Activated CD4-positive, alpha-beta T cell treated with anti-CD3 and anti-CD28 coated beads, Interleukin-2, amount 50 U/mL, for 1 hour (primary cell): ENCODE measurements around the gene RPL37A.
"Not testable (repeated sequence)": the region's sequence is repeated elsewhere in the genome, so short reads cannot be mapped to it uniquely, and the experiment has no call there.

Source experiments
- DNase-seq: peaks from one replicate; pipeline ENCODE4 v3.0.0-alpha.2; 2020

RPL37A gene

GRCh38 chr2:216518566-216519119 lies 20.0 kb downstream of the RPL37A start:
- not testable (repeated sequence) for DNase-seq

DNA sequence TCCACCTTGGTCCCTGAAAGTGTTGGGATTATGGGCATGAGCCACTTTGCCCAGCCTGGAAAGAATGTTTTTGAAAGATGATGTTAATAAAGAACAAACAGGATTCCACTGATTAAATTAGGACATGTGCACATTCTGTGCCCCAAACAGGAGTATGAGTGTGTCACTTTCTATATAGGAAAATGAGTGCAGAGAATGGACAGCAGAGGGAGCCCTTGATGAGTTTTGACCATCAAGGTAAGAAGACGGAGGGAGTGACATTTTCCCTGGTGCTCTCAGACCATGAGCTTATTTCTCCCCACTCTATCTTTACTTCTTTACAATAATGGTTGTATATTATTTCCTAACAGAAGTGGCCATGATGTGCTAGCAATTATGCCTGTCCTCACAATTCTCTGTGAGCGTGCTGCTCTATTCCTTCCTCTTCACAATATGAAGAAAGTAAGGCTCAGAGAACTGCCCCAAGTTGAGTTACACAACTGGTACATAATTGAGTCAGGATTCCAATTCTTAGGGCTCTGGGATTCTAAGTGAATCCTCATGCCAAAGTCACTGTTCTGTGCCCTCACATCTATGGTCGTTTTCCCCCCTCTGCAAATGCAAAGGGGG lies 20.6 kb downstream of the RPL37A start:
- DNase-seq = peak; percentile 18

DNA sequence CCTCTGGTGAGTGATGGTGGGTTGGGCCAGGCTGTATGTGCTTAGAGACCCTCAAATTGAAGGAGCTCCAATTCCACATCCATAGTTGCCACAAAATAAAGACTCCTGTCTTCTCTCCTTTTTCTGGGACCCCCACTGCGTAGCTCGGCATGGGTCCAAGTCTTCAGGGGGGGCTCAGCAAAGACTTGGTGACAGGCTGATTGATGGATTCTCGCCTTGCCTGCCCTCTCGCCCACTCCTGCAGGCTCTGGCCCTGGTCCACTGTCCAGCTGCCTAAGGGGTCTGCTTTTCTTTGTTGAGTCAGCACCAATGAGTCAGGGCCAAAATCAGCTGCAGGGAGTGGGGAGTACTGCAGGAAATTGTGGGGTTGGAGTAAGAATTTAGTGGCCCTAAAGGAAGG lies 21.5 kb downstream of the RPL37A start:
- no peak for DNase-seq

DNA sequence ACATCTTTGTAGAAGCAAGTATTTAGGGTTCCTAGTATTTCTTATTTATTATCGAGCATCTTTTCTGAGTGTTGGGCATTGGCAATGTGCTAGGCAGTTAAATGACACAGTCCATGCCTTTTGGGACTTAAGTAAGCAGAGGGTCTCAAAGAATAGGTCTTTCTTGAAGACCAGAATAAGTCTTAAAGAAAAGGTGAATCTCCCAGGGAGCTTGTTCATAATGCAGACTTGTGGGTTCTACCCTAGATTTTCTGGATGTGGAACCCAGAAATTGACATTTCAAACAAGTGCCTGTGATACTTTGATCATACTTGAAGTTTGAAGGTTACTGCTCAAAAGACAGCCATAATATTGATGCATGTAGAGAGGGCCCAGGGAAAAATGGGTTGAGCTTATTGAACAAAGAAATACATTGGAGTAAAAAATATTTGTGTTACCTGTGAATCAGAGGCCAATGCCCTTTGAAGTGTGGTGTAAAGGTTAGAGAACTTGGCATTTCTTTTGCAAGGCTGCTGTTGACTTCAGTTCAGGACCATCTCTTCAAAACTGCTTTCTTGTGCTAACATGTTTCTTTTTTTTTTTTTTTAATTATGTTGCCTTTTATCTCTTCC lies 24.4 kb downstream of the RPL37A start:
- DNase-seq = no peak

DNA sequence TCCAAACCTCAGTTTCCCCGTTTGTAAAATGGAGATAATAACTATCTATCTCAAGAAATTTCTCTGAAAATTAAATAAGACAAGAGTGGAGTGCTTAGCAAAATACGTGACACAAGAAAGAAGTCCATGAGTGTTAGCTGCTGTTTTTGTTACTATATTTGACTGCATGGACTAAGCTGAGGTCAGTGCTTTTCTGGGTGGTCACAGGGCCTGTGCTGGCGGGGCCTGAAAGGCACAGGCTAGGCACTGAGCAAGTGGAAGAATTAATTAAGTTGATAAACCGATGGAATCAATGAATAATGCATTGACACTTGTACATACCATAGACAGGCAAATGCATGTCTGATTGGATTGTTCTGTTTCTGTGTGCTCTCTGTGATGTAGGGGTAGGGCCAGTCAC lies 27.3 kb downstream of the RPL37A start:
- DNase-seq = no peak

GRCh38 chr2:216526939-216527338 lies 28.3 kb downstream of the RPL37A start:
- DNase-seq = no peak

GRCh38 chr2:216527600-216527999 lies 29.0 kb downstream of the RPL37A start:
- no peak for DNase-seq

- no peak for DNase-seq
Measured at GRCh38 chr2:216532562-216532961, 33.9 kb downstream of the RPL37A start.

DNA sequence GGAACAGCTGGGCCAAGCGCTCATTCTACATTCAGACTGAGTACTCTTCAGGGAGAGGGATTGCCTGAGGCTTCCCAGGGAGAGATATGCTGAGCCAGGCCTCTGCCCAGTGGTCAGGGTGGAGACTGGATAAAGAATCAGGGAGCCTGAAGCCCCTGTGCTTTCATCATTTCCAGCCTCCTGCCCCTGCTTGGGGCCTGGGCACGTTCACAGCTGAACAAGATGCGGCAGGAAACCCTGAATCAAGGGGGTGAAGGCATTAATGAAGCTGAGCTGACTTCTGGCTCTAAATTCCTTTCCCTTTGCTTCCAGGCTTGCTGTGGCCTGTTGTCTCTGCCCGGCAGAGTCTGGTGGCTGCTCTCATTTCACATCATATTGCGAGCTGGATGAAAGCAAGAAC lies 35.0 kb downstream of the RPL37A start:
- no peak for DNase-seq

DNA sequence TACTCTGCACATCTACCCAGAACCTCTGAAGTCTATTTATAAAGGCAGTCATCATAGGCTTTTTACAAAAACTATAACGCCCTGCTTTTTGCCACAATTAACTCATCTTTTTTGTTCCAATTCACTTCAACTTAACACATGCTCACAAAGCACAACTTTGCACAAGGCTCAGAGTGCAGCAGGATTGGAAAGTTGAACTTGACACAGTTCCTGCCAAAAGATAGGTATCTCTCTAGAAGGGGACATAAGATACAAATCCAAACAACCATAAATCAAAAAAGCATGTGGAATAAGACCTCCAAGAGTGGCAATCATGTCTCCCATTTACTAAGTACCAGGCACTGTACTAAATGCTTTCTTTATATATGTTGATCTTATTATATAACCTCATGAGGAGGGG lies 36.2 kb downstream of the RPL37A start:
- DNase-seq = no peak

DNA sequence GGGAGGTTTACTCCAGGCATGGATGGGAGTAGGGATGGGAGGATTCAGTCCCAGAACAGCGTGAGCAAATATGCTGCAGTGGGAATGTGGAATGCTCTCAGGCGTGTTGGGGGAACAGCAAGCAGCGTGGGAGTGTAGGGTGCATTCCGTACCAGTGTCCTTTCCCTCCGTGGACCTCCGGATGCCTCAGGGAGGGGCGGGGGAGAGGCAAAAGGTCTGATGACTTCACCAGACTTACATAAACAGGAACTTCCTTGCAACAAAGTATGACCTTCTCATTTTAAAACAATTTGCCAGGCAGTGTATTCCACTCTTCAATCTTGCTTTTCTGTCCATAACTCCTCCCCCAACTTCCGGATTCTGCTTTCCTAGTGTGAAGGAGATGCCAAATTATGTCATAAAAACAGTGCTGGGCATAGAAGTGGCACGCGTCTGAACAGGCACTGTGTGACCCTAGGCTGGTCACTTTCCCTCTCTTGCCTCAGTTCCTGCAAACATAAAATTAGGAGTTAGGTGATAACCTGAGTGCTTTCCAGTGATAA lies 36.9 kb downstream of the RPL37A start:
- DNase-seq = no peak

- no peak for DNase-seq
Measured at GRCh38 chr2:216536734-216537210, 38.1 kb downstream of the RPL37A start.

- DNase-seq = no peak
Measured at GRCh38 chr2:216537366-216537765, 38.7 kb downstream of the RPL37A start.

DNA sequence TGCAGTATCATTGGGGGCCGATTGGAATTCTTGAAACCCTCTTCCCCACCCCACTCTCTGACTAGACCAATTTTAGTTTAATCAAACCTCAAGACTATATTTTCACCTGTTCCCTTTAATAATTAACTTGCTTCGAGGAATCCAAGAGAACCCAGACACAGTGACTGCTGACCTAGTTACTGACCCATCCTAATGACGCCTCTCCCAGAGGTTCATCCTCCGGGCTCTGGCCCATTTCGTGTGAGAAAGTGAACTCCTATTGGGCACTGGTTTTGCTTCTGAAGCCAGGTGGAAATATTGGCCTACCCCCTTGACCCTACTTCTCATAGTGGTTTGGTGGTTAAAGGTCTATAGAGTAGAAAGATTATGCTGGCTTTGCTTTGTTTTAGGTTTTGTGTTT lies 39.9 kb downstream of the RPL37A start:
- DNase-seq = no peak

- no peak for DNase-seq
Measured at GRCh38 chr2:216539120-216539519, 40.5 kb downstream of the RPL37A start.

GRCh38 chr2:216539791-216540241 lies 41.2 kb downstream of the RPL37A start:
- no peak for DNase-seq

GRCh38 chr2:216540920-216541319 lies 42.3 kb downstream of the RPL37A start:
- no peak for DNase-seq

- no peak for DNase-seq
Measured at GRCh38 chr2:216541505-216541904, 42.9 kb downstream of the RPL37A start.

GRCh38 chr2:216545359-216545758 lies 46.7 kb downstream of the RPL37A start:
- no peak for DNase-seq

- no peak for DNase-seq
Measured at GRCh38 chr2:216546241-216546640, 47.6 kb downstream of the RPL37A start.

- DNase-seq = no peak
Measured at GRCh38 chr2:216546641-216547403, 48.2 kb downstream of the RPL37A start.

DNA sequence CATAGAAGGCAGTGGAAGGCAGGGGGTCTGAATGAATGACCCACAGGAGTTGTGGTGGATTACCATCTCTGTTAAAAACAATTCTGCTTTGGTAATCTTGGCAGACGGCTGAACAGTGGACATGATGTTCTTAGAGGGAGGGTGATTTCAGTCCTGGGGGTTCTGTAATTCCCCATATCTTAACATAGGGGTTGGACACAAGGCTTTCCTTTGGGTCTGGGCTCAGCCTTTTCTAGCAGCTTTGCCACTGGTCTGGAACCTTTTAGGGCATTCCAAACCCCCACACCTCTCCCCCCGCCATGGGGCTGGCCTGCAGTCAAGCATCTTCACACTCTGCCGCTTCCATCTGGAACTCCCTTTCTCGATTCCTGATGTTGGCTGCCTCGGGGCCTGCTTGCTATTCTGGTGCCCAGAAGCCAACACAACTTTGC lies 50.3 kb downstream of the RPL37A start:
- no peak for DNase-seq

DNA sequence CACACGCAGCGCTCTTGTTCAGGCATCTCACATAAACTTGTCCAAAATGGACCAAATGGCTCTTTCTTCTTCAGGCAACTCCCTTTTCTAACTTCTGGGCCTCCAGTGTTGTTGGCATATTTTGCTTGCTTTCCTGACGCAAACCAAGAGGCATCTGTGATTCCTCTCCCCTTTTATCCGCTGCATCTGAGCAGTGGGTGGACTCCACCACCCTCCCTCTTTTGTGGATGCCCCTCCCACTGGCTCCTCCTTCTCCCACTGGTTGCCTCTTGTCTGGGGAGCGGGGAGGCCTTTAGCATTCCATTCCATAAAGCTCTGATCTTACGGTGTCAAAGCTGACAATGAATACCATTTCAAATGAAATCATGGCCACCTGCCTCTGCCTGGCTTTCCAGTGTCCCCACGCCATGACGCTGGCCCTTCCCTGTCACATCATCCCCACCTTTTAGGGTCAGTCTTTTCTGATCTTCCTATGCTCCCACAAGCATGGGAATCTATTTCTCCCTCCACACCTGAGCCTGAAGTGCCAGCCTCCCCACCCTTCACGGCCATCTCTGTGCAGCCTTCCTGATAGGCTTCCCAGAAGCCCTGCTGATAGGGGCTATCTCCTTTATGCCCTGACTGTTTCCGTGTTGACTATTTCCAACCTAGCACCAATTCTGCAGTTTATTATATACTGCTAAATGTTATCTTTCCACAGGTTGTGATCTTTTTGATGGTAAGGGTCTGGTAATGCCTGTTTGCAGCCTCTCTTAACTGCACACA lies 51.5 kb downstream of the RPL37A start:
- DNase-seq = no peak
